NCI-H2107 treated with DMSO at 0.1 percent for 48 hours (cell line): ENCODE measurements around the gene DYRK1A.
A peak's percentile ranks its signal among the peaks of the same experiment; 100 is the strongest.

Experiments used
- DNase-seq: peaks from one replicate; lab custom pipeline; 2025; ENCODE audit not compliant: unreplicated experiment; lab: John Stamatoyannopoulos, UW

DYRK1A gene

DNA sequence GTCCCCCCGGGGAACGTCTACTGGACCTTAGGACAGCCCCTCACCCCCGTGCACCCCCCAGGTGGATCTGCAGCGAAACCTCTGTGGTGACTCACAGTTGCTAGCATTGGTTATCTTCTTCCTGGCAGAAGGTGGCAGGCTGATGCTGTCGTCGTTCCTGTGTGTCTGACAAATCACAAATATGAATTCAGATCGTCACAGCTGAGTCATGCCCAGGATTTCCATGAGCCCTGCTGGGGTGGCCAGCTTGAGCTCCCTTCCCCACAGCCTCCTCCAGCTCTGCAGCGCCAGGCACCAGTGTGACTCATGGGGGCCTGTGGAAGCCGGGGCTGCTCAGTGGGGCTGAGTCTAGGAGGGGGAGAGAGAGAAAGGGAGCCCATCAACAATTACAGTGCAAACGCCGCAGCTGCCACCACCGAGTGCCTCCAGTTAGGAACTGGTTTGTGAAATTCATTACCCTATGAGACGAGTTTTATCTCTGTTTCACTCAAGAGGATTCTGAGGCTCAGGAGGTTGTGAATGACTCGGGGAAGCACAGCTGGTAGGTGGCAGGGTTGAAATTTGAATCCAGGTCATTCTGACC is 197.9 kb downstream of the DYRK1A start:
- DNase-seq: peak; percentile 86

DNA sequence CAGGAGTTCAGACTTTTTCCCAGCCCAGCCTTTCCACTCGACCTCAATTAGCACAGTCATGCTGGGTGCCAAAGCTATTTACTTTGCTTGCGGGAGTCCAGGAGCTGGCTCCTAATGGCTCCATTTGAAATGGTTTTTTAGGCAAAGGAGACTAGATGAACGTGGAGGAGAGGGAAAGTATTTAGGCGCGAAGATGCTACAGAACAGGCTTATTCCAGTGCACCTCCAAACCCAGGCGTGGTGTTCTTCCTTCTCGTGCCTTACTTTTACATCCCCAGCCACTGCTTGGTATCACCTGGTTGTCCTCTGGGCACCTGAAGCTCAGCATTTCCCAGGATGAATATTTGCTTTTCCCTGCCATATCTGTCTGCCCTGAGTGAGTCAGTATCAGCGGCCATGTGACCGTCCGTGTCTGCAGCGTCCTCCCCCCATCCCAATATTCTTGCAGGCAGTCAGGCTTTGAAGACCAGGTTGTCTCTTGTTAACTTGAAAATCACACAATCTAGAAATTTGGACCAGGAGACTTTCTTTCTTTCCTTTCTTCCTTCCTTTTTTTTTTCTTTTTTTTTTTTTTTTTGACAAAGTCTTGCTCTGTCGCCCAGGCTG is 198.5 kb downstream of the DYRK1A start:
- no peak for DNase-seq

GRCh38 chr21:37565530-37566223 is 199.1 kb downstream of the DYRK1A start:
- DNase-seq: no peak

- no peak for DNase-seq
Measured at GRCh38 chr21:37566790-37567615, 200.4 kb downstream of the DYRK1A start.

DNA sequence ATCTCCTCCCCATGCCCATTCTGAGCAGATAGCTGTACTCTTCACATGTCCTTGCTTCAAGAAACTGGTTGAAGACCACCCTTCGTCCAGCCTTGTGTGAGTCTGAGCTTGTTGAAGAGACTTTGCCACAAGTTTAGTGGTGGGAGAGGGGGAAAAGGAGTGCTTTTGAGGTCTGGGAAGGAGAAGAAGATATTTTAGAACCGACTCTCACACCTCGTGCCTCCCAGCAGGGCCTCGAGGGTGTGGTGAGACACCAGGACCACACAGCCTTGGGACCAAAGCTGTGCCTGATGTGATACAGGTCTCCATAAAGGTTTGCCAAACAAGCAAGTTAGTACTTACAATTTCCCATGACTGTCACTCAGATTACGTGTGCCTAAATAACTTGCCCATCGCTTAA is 201.8 kb downstream of the DYRK1A start:
- no peak for DNase-seq

- no peak for DNase-seq
Measured at GRCh38 chr21:37568916-37569315, 202.3 kb downstream of the DYRK1A start.

DNA sequence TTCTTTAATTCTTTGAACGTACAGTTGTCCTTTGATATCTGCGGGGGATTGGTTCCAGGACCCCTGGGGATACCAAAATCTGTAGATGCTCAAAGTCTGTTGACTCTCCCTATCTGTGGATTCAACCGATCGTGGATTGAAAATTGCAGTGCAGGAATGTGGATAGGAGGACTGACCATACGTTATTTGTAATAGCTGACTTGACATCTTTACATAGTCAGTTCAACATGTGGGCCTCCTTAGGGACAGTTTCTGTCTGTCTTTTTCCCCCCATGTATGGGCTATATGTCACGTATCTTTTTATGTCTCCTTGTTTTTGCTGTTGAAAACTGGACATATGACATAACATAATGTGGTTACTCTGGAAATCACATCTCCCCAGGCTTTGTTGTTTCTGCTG is 204.9 kb downstream of the DYRK1A start:
- no peak for DNase-seq

- DNase-seq: no peak
Measured at GRCh38 chr21:37574316-37574715, 207.7 kb downstream of the DYRK1A start.

DNA sequence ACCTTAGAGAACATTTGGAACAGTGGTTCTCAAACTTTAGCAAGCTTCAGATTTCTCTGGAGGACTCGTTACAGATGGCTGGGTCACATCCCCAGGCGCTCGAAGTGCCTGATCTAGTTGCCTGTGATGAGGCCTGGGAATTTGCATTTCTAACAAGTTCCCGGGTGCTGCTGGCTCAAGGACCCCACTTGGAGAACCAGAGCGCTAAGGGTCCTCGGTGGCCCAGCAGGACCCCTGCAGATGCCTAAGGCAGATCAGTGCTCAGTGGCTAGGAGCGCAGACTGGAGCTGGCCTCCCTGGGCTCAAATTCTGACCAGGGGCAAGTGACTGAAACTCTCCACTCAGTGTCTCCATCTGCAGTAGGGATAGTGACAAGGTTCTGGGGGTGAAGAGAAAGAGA is 208.2 kb downstream of the DYRK1A start:
- DNase-seq: no peak

DNA sequence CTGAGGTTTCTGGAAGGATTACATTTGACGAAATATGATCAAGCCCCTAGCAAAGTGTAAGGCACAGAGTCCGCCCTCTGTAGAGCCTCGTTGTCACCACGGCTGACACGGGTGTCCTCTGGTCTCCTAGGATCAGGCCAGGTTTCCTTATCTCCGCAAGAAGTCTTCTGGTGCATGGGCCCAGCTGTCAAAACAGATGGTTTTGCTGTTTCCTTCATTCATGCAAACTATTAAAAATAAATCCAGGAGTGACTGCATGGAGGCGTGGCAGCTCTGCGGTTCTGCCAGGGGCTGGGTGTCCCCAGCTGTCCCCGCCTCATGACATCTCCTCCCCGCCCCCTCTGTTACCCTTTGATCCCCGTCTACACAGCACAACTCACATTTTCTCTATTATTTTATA is 209.0 kb downstream of the DYRK1A start:
- no peak for DNase-seq
